ENCODE measurements around the gene AOX1.
"Not testable (repeated sequence)": the region's sequence is repeated elsewhere in the genome, so short reads cannot be mapped to it uniquely, and the experiment has no call there.

AOX1 gene

GRCh38 chr2:200585730-200586643, at the start of gene AOX1:
TSS of gene AOX1 (plus strand) at chr2:200586014. CDS start at chr2:200586109, 95 bp downstream.
- peaks cover 3% of the 10 kb centered on the region for H3K4me1 ChIP-seq (ENCODE audit: control insufficient read depth, insufficient read depth, low read length)
- peak within 1 kb of the TSS; percentile 38 for H3K9ac ChIP-seq (ENCODE audit: low read depth, low read length)
- peak within 1 kb of the TSS; percentile 70 for H3K4me3 ChIP-seq (ENCODE audit: low read depth, low read length)
- peaks cover 19% of the 10 kb centered on the region for H3K27me3 ChIP-seq (ENCODE audit: control insufficient read depth, insufficient read depth, low read length)
- H3K36me3 ChIP-seq (ENCODE audit: control insufficient read depth, insufficient read depth, low read length) = no peaks in the 10 kb centered on the region
- H3K9me3 ChIP-seq (ENCODE audit: control insufficient read depth, insufficient read depth, low read length) = no peaks in the 10 kb centered on the region

DNA sequence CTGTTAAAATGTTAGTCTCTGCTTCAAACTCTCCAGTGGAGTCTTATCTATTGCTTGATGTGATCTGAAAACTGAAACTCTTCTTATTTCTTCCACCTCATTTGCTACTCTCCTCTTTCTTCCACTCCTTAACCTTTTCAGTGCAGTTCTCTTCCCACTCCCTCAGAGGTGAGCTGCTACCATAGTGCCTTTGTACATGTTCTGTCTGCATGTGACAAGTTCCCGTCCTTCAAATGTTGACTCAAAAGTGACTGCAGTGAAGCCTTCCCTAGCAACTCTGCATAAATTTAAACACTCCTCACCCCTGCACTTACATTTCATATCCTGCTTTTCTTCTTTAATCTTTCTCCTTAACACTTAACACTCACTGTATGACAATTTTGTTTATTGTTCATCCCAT, 47.7 kb upstream of the AOX1 start:
- Histone ChIP-seq H3K9me3 (ENCODE audit: control insufficient read depth, insufficient read depth, low read length) (no peaks in the 10 kb centered on the region), H3K36me3 (ENCODE audit: control insufficient read depth, insufficient read depth, low read length) (no peaks in the 10 kb centered on the region), H3K9ac (ENCODE audit: low read depth, low read length) (no peak overlapping the region), H3K4me1 (ENCODE audit: control insufficient read depth, insufficient read depth, low read length) (no peaks in the 10 kb centered on the region), H3K27me3 (ENCODE audit: control insufficient read depth, insufficient read depth, low read length) (no peaks in the 10 kb centered on the region), H3K4me3 (ENCODE audit: low read depth, low read length) (no peak overlapping the region)

- H3K4me3 ChIP-seq (ENCODE audit: low read depth, low read length) = no peak overlapping the region
- H3K9ac ChIP-seq (ENCODE audit: low read depth, low read length) = no peak overlapping the region
- H3K36me3 ChIP-seq (ENCODE audit: control insufficient read depth, insufficient read depth, low read length) = peaks cover 2% of the 10 kb centered on the region
- no peaks in the 10 kb centered on the region for H3K4me1 ChIP-seq (ENCODE audit: control insufficient read depth, insufficient read depth, low read length)
- no peaks in the 10 kb centered on the region for H3K9me3 ChIP-seq (ENCODE audit: control insufficient read depth, insufficient read depth, low read length)
- no peaks in the 10 kb centered on the region for H3K27me3 ChIP-seq (ENCODE audit: control insufficient read depth, insufficient read depth, low read length)
Measured at GRCh38 chr2:200540793-200541192, 45.0 kb upstream of the AOX1 start.

GRCh38 chr2:200566596-200566995, 19.2 kb upstream of the AOX1 start:
- not testable (repeated sequence) for H3K9me3 ChIP-seq (ENCODE audit: control insufficient read depth, insufficient read depth, low read length); H3K9ac ChIP-seq (ENCODE audit: low read depth, low read length); H3K36me3 ChIP-seq (ENCODE audit: control insufficient read depth, insufficient read depth, low read length); H3K4me1 ChIP-seq (ENCODE audit: control insufficient read depth, insufficient read depth, low read length); H3K27me3 ChIP-seq (ENCODE audit: control insufficient read depth, insufficient read depth, low read length); H3K4me3 ChIP-seq (ENCODE audit: low read depth, low read length)

DNA sequence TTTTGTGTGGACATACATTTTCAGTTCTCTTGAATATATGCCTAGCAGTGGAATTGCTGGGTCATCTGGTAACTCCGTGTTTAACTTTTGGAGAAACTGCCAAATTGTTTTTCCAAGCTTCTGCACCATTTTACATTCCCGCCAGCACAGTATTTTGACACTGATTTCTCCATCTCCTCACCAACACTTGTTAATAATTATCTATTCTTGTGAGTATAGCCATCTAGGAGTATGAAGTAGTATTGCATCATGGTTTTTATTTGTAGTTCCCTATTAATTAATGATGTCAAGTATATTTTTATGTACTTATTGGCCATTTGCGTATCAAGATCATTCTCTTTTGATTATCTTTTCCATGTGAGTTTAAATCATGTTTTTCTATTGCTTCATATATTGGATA, 17.9 kb upstream of the AOX1 start:
- Histone ChIP-seq H3K4me1 (ENCODE audit: control insufficient read depth, insufficient read depth, low read length) (no peaks in the 10 kb centered on the region), H3K27me3 (ENCODE audit: control insufficient read depth, insufficient read depth, low read length) (no peaks in the 10 kb centered on the region), H3K9me3 (ENCODE audit: control insufficient read depth, insufficient read depth, low read length) (no peaks in the 10 kb centered on the region), H3K4me3 (ENCODE audit: low read depth, low read length) (no peak overlapping the region), H3K9ac (ENCODE audit: low read depth, low read length) (no peak overlapping the region), H3K36me3 (ENCODE audit: control insufficient read depth, insufficient read depth, low read length) (no peaks in the 10 kb centered on the region)

- no peaks in the 10 kb centered on the region for H3K4me1 ChIP-seq (ENCODE audit: control insufficient read depth, insufficient read depth, low read length)
- no peaks in the 10 kb centered on the region for H3K27me3 ChIP-seq (ENCODE audit: control insufficient read depth, insufficient read depth, low read length)
- H3K36me3 ChIP-seq (ENCODE audit: control insufficient read depth, insufficient read depth, low read length) = no peaks in the 10 kb centered on the region
- H3K9me3 ChIP-seq (ENCODE audit: control insufficient read depth, insufficient read depth, low read length) = no peaks in the 10 kb centered on the region
- H3K9ac ChIP-seq (ENCODE audit: low read depth, low read length) = no peak overlapping the region
- H3K4me3 ChIP-seq (ENCODE audit: low read depth, low read length) = no peak overlapping the region
Measured at GRCh38 chr2:200575957-200576356, 9.9 kb upstream of the AOX1 start.

DNA sequence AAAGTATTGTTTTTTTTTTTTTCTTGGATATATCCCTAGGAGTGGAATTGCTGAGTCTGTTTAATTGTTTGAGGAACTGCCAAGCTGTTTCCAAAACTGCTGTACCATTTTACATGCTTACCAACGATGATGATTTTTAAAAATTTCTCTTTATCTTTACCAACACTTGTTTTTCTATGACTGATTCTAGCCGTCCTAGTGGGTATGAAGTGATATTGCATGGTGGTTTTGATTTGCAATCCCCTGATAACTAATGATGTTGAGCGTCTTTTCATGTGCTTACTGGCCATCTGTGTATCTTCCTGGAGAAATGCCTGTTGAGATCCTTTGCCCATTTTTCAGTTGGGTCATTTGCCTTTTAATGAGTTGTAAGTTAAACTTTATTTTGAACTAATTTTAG, 8.8 kb upstream of the AOX1 start:
- H3K4me3 ChIP-seq (ENCODE audit: low read depth, low read length) = no peak overlapping the region
- H3K9me3 ChIP-seq (ENCODE audit: control insufficient read depth, insufficient read depth, low read length) = no peaks in the 10 kb centered on the region
- no peaks in the 10 kb centered on the region for H3K36me3 ChIP-seq (ENCODE audit: control insufficient read depth, insufficient read depth, low read length)
- H3K4me1 ChIP-seq (ENCODE audit: control insufficient read depth, insufficient read depth, low read length) = no peaks in the 10 kb centered on the region
- H3K9ac ChIP-seq (ENCODE audit: low read depth, low read length) = no peak overlapping the region
- H3K27me3 ChIP-seq (ENCODE audit: control insufficient read depth, insufficient read depth, low read length) = no peaks in the 10 kb centered on the region

GRCh38 chr2:200578778-200579177, 7.0 kb upstream of the AOX1 start:
- H3K4me3 ChIP-seq (ENCODE audit: low read depth, low read length) = no peak overlapping the region
- no peak overlapping the region for H3K9ac ChIP-seq (ENCODE audit: low read depth, low read length)
- no peaks in the 10 kb centered on the region for H3K27me3 ChIP-seq (ENCODE audit: control insufficient read depth, insufficient read depth, low read length)
- H3K9me3 ChIP-seq (ENCODE audit: control insufficient read depth, insufficient read depth, low read length) = no peaks in the 10 kb centered on the region
- H3K36me3 ChIP-seq (ENCODE audit: control insufficient read depth, insufficient read depth, low read length) = no peaks in the 10 kb centered on the region
- no peaks in the 10 kb centered on the region for H3K4me1 ChIP-seq (ENCODE audit: control insufficient read depth, insufficient read depth, low read length)

GRCh38 chr2:200584639-200585038, 1.2 kb upstream of the AOX1 start:
- Histone ChIP-seq H3K36me3 (ENCODE audit: control insufficient read depth, insufficient read depth, low read length) (no peaks in the 10 kb centered on the region), H3K4me3 (ENCODE audit: low read depth, low read length) (no peak overlapping the region), H3K9me3 (ENCODE audit: control insufficient read depth, insufficient read depth, low read length) (no peaks in the 10 kb centered on the region), H3K4me1 (ENCODE audit: control insufficient read depth, insufficient read depth, low read length) (peaks cover 3% of the 10 kb centered on the region), H3K9ac (ENCODE audit: low read depth, low read length) (no peak overlapping the region), H3K27me3 (ENCODE audit: control insufficient read depth, insufficient read depth, low read length) (peaks cover 19% of the 10 kb centered on the region)

DNA sequence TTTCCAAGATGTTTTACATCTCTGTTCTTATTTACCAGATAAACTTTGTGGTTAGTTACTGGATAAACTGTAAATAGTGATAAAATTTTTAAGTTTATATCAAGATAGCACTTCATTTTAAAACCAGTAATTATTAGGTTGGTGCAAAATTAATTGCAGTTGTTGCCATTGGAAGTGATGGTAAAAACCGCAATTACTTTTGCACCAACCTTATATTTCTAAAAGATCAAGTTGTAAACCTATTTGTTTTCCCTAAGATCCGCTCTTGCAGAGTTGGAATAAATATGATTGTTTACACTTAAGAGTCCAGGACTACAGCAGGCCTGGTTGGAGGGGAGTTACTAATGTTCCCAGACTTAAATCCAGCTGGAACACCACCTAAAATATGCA, 479 bp upstream of the AOX1 start:
- H3K9ac ChIP-seq (ENCODE audit: low read depth, low read length) = peak overlapping the region; percentile 26
- H3K4me3 ChIP-seq (ENCODE audit: low read depth, low read length) = peak overlapping the region; percentile 70
- H3K36me3 ChIP-seq (ENCODE audit: control insufficient read depth, insufficient read depth, low read length) = no peaks in the 10 kb centered on the region
- H3K27me3 ChIP-seq (ENCODE audit: control insufficient read depth, insufficient read depth, low read length) = peaks cover 19% of the 10 kb centered on the region
- H3K4me1 ChIP-seq (ENCODE audit: control insufficient read depth, insufficient read depth, low read length) = peaks cover 3% of the 10 kb centered on the region
- no peaks in the 10 kb centered on the region for H3K9me3 ChIP-seq (ENCODE audit: control insufficient read depth, insufficient read depth, low read length)

DNA sequence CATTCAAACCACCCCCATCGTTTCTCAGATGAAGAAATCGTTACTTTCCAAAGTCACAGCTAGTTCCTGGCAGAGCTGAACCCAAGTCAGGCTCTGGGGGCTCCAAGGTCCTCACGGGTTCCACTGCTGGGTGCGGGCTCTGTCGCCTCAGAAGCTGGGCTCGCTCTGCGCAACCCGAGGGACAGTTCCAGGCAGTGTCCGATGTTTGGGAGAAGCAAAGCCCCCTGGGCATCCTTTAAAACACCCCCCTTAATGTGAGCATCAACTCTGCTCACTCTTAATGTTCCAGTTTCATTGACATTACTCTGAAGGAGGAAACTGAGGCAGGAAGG, 796 bp downstream of the AOX1 start:
- no peaks in the 10 kb centered on the region for H3K9me3 ChIP-seq (ENCODE audit: control insufficient read depth, insufficient read depth, low read length)
- H3K27me3 ChIP-seq (ENCODE audit: control insufficient read depth, insufficient read depth, low read length) = peaks cover 19% of the 10 kb centered on the region
- H3K4me1 ChIP-seq (ENCODE audit: control insufficient read depth, insufficient read depth, low read length) = peaks cover 3% of the 10 kb centered on the region
- H3K4me3 ChIP-seq (ENCODE audit: low read depth, low read length) = peak overlapping the region; percentile 70
- H3K9ac ChIP-seq (ENCODE audit: low read depth, low read length) = peak overlapping the region; percentile 38
- H3K36me3 ChIP-seq (ENCODE audit: control insufficient read depth, insufficient read depth, low read length) = no peaks in the 10 kb centered on the region

- H3K4me1 ChIP-seq (ENCODE audit: control insufficient read depth, insufficient read depth, low read length) = peaks cover 3% of the 10 kb centered on the region
- H3K27me3 ChIP-seq (ENCODE audit: control insufficient read depth, insufficient read depth, low read length) = peaks cover 19% of the 10 kb centered on the region
- peak overlapping the region; percentile 70 for H3K4me3 ChIP-seq (ENCODE audit: low read depth, low read length)
- H3K9me3 ChIP-seq (ENCODE audit: control insufficient read depth, insufficient read depth, low read length) = no peaks in the 10 kb centered on the region
- H3K9ac ChIP-seq (ENCODE audit: low read depth, low read length) = no peak overlapping the region
- no peaks in the 10 kb centered on the region for H3K36me3 ChIP-seq (ENCODE audit: control insufficient read depth, insufficient read depth, low read length)
Measured at GRCh38 chr2:200587007-200587616, 1.3 kb downstream of the AOX1 start.
